ENCODE measurements around the gene MS4A14.
A peak's percentile ranks its signal among the peaks of the same experiment; 100 is the strongest.
"Not testable (repeated sequence)": the region's sequence is repeated elsewhere in the genome, so short reads cannot be mapped to it uniquely, and the experiment has no call there.

The MS4A14 gene

GRCh38 chr11:60396382-60396781 is at the start of gene MS4A14:
Gene MS4A14, plus strand, starts transcription at chr11:60396459. Its CDS starts 120 bp downstream, at chr11:60396579.
- no peak for DNase-seq (ENCODE audit: low read depth in 2 of 2)

DNA sequence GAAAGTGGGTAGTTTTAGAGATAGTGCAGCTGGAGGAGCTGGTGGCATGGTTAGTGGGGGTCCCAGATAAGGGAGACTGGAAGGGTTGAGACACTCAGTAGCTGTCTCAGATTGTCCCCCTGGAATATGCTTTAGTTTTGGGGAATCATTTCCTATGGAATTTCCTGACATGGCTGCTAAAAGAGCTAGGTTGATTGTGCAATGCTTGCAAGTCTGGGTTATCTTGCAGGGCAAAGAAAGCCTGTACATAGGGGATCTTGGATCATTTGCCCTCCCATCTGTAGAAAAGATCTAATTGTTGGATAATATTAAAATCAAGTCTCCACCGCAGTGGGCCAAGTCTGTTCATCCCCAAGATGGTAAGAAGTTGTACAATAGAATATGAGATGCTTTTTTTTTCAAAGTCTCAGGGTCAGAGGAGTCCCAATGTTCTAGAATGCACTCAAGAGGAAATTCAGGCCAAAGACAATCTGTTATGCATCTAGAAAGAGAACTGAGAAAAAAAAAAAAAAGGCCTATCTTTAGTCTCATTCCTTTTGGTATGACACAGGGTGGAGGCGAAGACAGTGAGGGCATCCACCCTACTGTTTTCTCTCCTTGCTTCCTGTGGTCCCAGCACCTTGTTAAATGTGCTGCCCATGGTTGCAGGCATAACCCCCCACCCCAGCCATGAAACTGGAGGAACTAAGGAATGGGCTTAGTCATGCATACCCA is 49.0 kb upstream of the MS4A14 start:
- DNase-seq (ENCODE audit: low read depth in 2 of 2) = no peak

DNA sequence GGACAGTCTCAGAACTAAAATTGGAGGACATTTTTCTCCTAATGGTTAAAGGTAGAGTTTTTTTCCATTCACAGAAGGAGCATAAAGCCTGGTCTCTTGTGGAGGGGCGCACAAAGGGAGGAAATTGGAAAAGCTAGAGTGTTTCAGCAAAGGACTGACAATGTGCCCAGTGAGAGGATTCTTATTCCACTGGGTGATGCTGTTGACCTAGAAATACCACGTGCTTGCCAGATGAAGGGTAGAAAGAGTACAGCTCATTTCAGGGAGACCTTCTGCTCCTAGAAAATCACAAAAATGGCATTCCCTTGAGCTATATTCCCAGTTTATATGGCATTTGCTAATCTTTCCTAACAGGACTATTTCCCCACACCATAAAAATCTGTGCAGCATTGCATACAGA is 48.1 kb upstream of the MS4A14 start:
- no peak for DNase-seq (ENCODE audit: low read depth in 2 of 2)

- no peak for DNase-seq (ENCODE audit: low read depth in 2 of 2)
These were observed 46.3 kb upstream of the MS4A14 start for GRCh38 chr11:60349990-60350389.

GRCh38 chr11:60357771-60358170 is 38.5 kb upstream of the MS4A14 start:
- no peak for DNase-seq (ENCODE audit: low read depth in 2 of 2)

GRCh38 chr11:60360621-60361020 is 35.6 kb upstream of the MS4A14 start:
- DNase-seq (ENCODE audit: low read depth in 2 of 2) = no peak

DNA sequence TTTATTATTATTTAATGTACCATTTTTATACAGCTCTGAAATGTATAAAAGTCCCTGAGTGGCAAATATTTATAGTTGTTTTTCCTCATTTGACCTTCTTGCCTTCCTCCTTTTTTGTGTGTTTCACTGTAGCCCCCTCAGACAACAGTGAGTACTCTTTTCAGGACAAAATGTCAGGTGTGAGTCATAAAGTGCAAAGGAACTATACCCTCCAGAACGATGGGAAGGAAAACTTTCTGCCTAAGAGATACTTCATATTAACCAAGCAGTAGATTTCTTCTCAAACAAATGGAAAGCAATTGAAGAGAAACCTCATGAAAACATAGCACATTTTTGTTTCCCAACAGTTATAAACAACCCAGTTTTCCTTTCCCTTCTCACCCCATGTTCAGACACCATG is 34.0 kb upstream of the MS4A14 start:
- no peak for DNase-seq (ENCODE audit: low read depth in 2 of 2)

- DNase-seq (ENCODE audit: low read depth in 2 of 2) = peak; percentile 17 to 47
These were observed 32.5 kb upstream of the MS4A14 start for GRCh38 chr11:60363542-60364470.

GRCh38 chr11:60366262-60366904 is 29.9 kb upstream of the MS4A14 start:
- not testable (repeated sequence) for DNase-seq (ENCODE audit: low read depth in 2 of 2)

GRCh38 chr11:60367009-60367408 is 29.2 kb upstream of the MS4A14 start:
- no peak for DNase-seq (ENCODE audit: low read depth in 2 of 2)

GRCh38 chr11:60367896-60368295 is 28.4 kb upstream of the MS4A14 start:
- no peak for DNase-seq (ENCODE audit: low read depth in 2 of 2)

GRCh38 chr11:60370252-60370810 is 25.9 kb upstream of the MS4A14 start:
- no peak for DNase-seq (ENCODE audit: low read depth in 2 of 2)

DNA sequence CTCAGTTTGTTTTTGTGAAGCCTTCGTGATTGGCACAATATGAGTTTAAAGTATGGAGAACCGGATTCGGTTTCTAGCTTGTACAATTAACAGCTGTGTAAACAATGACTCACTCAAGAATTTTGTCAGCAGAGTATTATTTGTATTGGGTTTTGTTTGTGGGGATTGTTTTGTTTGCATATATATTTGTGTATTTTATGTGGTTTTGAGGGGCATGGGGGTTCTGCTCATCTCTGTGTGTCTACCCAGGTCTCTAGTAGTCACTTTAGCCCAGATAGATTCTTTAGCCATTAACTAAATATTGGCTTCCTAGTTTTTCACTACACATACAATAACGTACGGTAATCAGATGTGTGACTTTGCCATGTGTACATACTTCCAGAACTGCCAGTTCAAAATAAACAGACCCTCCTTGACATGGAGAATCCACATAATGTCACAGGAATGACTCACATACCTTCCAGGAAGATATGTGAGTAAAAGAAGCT is 25.4 kb upstream of the MS4A14 start:
- no peak for DNase-seq (ENCODE audit: low read depth in 2 of 2)

GRCh38 chr11:60371386-60371785 is 24.9 kb upstream of the MS4A14 start:
- no peak for DNase-seq (ENCODE audit: low read depth in 2 of 2)

- no peak for DNase-seq (ENCODE audit: low read depth in 2 of 2)
These were observed 24.4 kb upstream of the MS4A14 start for GRCh38 chr11:60371854-60372253.

- DNase-seq (ENCODE audit: low read depth in 2 of 2) = no peak
These were observed 23.5 kb upstream of the MS4A14 start for GRCh38 chr11:60372767-60373166.

DNA sequence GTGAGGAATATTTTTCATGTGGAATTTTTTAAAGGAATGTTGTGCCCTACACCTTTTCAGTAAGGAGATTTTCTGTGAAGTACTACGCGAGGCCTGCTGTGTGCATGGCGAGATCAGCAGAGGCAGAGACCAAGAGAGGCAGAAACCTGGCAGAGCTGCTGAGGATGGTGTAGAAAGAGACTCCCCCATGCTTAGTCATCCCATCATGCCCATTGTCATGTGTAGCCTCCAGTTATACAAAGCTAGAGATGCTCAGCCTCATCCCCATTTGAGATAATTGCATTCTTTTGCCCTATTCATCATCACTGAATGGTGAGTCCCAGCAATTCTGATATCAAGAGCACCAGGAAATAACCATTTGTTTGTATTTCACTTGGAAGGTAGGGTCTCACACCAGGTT is 20.9 kb upstream of the MS4A14 start:
- no peak for DNase-seq (ENCODE audit: low read depth in 2 of 2)

DNA sequence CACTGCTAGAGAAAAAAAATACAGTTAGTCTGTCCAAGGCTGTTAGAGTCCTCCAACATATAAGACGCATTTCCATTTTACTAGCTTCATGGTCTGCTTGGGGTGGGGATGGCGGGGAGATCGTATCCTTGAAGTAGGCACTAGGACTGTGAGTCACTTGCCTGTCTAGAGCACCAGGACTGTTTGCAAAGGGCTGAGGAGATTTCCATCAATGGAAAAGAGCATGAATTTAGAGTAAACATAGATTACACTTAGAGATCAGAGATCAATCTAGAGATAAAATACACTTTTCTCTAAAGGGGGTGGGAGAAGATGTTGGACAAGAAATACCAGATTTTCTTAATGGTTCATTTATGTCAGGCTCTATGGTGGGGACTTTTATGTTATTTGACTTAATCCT is 19.7 kb upstream of the MS4A14 start:
- DNase-seq (ENCODE audit: low read depth in 2 of 2) = no peak

DNA sequence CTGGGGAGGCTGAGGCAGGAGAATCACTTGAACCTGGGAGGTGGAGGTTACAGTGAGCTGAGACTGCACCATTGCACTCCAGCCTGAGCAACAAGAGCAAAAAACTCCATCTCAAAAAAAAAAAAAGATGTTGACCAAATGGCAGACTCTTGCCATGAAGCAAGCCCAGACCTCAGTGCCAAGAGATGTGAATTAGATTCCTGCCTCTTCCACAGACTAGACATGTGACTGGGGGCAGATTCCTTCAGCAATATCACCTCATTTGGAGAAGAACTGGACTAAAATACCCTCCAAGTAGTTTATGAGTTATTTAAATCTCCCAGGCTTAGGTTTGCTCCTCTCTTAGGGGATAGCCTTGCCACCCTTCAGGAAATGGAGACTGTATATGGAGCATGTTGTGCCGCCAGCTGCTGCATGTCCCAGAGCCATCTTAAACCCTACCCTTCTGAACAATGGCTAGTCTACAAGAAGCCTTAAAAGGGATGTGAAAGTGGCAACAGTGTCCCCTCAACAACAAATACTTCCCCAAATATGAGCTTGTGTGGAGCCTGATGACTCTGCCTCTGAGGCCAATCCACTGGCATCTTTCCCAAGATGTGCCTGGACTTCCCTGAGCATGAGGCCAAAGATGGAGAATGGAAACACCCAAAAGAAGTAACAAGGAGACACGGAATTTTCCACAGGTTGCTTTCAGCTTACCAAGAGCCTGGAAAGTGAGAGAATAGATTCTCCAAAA is 18.7 kb upstream of the MS4A14 start:
- DNase-seq (ENCODE audit: low read depth in 2 of 2) = no peak

- no peak for DNase-seq (ENCODE audit: low read depth in 2 of 2)
These were observed 17.9 kb upstream of the MS4A14 start, which contains the start of gene MS4A7 for GRCh38 chr11:60378354-60378753. Gene MS4A7, plus strand, starts transcription at chr11:60378532. Its CDS starts 4,610 bp downstream, at chr11:60383142.

DNA sequence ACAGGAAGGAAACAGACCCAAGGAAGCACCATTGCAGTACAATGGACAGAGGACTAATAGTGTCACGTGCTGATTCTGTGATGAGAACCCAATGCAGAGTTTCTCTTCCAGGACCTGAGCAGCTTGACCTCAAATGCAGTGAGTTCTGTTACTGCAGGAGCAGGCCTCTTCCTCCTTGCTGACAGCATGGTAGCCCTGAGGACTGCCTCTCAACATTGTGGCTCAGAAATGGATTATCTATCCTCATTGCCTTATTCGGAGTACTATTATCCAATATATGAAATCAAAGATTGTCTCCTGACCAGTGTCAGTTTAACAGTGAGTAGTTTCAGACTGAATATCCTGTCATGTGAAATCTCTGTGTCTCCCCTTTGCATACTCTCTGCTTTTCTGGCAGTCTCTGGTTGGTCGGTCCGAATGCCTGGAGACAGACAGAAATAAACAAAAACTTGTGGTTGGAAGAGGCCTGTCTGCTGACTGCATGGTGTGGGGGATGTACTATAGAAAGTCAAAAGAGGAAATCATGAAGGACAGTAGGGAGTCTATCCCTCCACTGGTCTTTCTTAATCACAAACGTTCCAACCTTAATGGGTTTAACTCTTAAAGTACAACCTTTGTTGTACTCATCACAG is 6.9 kb upstream of the MS4A14 start:
- DNase-seq (ENCODE audit: low read depth in 2 of 2) = no peak
